ENCODE results near the gene VAPA.

VAPA gene

GRCh38 chr18:9997711-9998110, 83.9 kb downstream of the VAPA start:
- no peak for DNase-seq (ENCODE audit: low read depth, low spot score)

GRCh38 chr18:9998330-9998729, 84.5 kb downstream of the VAPA start:
- DNase-seq (ENCODE audit: low read depth, low spot score) = no peak

GRCh38 chr18:10002280-10002679, 88.5 kb downstream of the VAPA start:
- no peak for DNase-seq (ENCODE audit: low read depth, low spot score)

GRCh38 chr18:10003281-10003680, 89.5 kb downstream of the VAPA start:
- no peak for DNase-seq (ENCODE audit: low read depth, low spot score)

- DNase-seq (ENCODE audit: low read depth, low spot score) = no peak
Observed at GRCh38 chr18:10003866-10004265, 90.0 kb downstream of the VAPA start.

- no peak for DNase-seq (ENCODE audit: low read depth, low spot score)
Observed at GRCh38 chr18:10006311-10006893, 92.6 kb downstream of the VAPA start.

- DNase-seq (ENCODE audit: low read depth, low spot score) = no peak
Observed at GRCh38 chr18:10008006-10008647, 94.3 kb downstream of the VAPA start.

Measured in iPS DF 19.7 (cell line).